C4-2B (cell line): ENCODE measurements around the gene TMED5.

Experiments used
- ZFX ChIP-seq: fragments of 450-650 bp; IDR thresholded peaks from 2 replicates; pipeline ENCODE4 v1.6.1; 2017
- TF ChIP-seq, protein P1 (sequence below): fragments of 450-650 bp; conservative IDR thresholded peaks from 2 replicates; pipeline ENCODE4 v1.5.1; 2017; ENCODE audit warnings: mild to moderate bottlenecking

DNA sequence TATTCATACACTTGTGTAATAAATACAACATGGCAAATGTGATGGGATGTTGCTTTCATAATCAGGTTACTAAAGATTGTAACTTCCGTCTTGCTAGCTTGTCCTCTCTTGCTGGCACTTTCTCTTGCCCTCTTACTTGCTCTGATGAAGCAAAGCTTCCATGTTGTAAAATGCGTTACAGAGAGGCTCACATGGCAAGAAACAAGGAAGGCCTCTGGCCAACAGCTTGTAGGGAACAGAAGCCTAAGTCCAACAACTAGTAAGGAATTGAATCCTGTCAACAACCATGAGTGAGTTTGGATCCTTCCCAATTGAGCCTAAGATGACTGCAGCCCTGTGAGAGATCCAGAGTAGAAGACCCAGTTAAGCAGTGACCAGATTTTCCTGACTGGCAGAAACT lies 15.4 kb downstream of the TMED5 start:
- TF ChIP-seq, protein P1, sequence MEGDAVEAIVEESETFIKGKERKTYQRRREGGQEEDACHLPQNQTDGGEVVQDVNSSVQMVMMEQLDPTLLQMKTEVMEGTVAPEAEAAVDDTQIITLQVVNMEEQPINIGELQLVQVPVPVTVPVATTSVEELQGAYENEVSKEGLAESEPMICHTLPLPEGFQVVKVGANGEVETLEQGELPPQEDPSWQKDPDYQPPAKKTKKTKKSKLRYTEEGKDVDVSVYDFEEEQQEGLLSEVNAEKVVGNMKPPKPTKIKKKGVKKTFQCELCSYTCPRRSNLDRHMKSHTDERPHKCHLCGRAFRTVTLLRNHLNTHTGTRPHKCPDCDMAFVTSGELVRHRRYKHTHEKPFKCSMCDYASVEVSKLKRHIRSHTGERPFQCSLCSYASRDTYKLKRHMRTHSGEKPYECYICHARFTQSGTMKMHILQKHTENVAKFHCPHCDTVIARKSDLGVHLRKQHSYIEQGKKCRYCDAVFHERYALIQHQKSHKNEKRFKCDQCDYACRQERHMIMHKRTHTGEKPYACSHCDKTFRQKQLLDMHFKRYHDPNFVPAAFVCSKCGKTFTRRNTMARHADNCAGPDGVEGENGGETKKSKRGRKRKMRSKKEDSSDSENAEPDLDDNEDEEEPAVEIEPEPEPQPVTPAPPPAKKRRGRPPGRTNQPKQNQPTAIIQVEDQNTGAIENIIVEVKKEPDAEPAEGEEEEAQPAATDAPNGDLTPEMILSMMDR, result no peak
- TF ChIP-seq ZFX, result no peak
